ENCODE data around the gene AMPD3. TPM values are rescaled to one million over a fixed set of nuclear protein-coding genes. Genes with fewer than 3 reads are reported as not detected.

Gene AMPD3
- total and polyA plus RNA-seq, 4 donors, result 3.8 to 29.0 (median 24.2) TPM

DNA sequence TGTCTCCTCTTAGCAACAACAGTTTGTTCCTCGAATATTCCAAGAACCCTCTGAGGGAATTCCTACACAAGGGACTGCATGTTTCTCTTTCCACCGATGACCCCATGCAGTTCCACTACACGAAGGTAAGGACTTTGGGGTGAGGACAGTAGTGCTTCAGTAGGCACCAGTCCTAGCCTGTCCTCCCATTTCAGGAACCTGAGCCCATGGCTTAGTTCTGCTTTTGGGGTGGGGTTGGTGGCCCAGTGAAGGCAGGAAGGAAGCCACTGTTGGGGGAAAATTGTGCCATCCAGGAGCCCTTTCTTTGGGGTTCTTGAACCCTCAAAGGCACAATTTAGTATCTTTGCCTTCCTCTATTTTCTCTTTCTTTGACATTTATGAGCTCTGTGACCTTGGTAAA is 47.7 kb downstream of the AMPD3 start:
- DNase-seq (no peak), ATAC-seq (ENCODE audit: insufficient read depth, low FRiP score) (no peak)
- peaks cover 0 to 29% (median 4%) of the 10 kb centered on the region in 4 donors for H3K36me3 ChIP-seq (ENCODE audit: control insufficient read depth in 4 of 4, insufficient read depth in 4 of 4, low read length in 4 of 4)
- no peaks in the 10 kb centered on the region for H3K9me3 ChIP-seq (ENCODE audit: control insufficient read depth in 4 of 4, insufficient read depth in 3 of 4, low read length in 3 of 4)
- H3K4me1 ChIP-seq (ENCODE audit: control insufficient read depth in 5 of 5, insufficient read depth in 5 of 5, low read length in 5 of 5), result peaks cover 0 to under 1% (median 0%) of the 10 kb centered on the region in 5 donors
- 61 to 78% methylated on average over 3 of the region's 3 CpGs for WGBS, 2 donors
- H3K27ac ChIP-seq (ENCODE audit: low read depth in 1 of 2, low read length in 1 of 2), result peak overlapping the region in 1 of 2 donors; percentile 66
- TF ChIP-seq, protein P1, sequence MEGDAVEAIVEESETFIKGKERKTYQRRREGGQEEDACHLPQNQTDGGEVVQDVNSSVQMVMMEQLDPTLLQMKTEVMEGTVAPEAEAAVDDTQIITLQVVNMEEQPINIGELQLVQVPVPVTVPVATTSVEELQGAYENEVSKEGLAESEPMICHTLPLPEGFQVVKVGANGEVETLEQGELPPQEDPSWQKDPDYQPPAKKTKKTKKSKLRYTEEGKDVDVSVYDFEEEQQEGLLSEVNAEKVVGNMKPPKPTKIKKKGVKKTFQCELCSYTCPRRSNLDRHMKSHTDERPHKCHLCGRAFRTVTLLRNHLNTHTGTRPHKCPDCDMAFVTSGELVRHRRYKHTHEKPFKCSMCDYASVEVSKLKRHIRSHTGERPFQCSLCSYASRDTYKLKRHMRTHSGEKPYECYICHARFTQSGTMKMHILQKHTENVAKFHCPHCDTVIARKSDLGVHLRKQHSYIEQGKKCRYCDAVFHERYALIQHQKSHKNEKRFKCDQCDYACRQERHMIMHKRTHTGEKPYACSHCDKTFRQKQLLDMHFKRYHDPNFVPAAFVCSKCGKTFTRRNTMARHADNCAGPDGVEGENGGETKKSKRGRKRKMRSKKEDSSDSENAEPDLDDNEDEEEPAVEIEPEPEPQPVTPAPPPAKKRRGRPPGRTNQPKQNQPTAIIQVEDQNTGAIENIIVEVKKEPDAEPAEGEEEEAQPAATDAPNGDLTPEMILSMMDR (IDR thresholded peaks at IDR 0.05; ENCODE audit: control extremely low read depth, extremely low read depth), result no peak
- no peaks in the 10 kb centered on the region for H3K27me3 ChIP-seq (ENCODE audit: control insufficient read depth in 3 of 3, insufficient read depth in 3 of 3, low read length in 2 of 3)
- H3K4me3 ChIP-seq, result no peak overlapping the region
- H3K9ac ChIP-seq (ENCODE audit: insufficient read depth in 1 of 2, low read length in 2 of 2), result no peak overlapping the region

DNA sequence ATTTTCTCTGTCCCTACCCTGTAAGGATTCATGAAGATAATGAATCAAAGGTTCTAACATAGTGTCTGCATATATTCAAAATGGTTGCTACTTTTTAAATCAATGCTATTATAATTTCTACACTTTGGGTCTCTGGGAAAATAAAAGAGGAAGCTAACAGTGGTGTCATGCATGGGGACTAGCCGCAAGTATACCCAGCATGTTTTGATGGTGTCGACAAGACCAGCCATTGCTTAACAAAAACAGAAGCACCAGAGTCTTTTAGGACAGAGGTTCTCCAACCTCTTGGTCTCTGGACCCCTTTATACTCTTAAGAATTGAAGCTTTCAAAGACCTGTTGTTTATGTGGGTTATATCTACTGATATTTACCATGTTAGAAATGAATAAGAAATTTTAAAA is 48.2 kb downstream of the AMPD3 start:
- Histone ChIP-seq H3K9ac (ENCODE audit: insufficient read depth in 1 of 2, low read length in 2 of 2) (no peak overlapping the region), H3K27ac (ENCODE audit: low read depth in 1 of 2, low read length in 1 of 2) (no peak overlapping the region), H3K36me3 (ENCODE audit: control insufficient read depth in 4 of 4, insufficient read depth in 4 of 4, low read length in 4 of 4) (peaks cover 0 to 28% (median 4%) of the 10 kb centered on the region in 4 donors), H3K9me3 (ENCODE audit: control insufficient read depth in 4 of 4, insufficient read depth in 3 of 4, low read length in 3 of 4) (no peaks in the 10 kb centered on the region), H3K4me1 (ENCODE audit: control insufficient read depth in 5 of 5, insufficient read depth in 5 of 5, low read length in 5 of 5) (no peaks in the 10 kb centered on the region), H3K27me3 (ENCODE audit: control insufficient read depth in 3 of 3, insufficient read depth in 3 of 3, low read length in 2 of 3) (no peaks in the 10 kb centered on the region), H3K4me3 (no peak overlapping the region)
- DNase-seq (no peak), ATAC-seq (ENCODE audit: insufficient read depth, low FRiP score) (no peak)
- whole genome bisulfite sequencing, 2 donors, result 33 to 74% methylated on average over 2 of the region's 2 CpGs
- TF ChIP-seq, protein P1 (IDR thresholded peaks at IDR 0.05; ENCODE audit: control extremely low read depth, extremely low read depth), result no peak

DNA sequence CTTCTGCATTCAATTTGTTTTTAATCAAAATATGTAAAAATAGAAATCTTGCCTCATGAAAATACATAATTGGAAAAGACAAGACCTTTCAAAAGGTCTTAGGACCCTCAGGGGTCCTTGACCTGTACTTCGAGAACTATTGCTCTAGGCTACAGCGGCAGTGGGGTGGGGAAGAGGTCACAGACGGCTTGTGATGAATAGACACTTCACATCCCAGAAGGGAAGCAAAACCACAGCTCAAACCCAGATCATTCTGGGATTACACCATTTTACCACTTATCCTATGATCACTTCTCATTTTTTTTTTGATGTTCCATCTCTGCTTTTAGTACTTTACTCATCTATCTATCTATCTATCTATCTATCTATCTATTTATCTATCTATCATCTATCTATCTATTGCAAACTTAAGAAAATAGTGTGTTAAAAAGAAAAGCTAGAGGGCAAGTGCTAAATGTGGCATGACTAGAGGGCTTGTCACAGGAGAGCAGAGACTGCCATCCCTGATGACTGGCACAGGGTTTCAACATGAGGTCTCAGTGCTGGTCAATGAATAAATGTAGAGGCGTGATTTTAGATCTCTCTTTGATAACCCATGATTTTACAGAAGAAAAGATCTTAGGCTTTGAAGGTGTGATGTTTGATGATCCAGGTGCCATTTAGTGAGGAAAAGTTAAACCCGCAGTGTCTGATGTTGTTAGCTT is 48.9 kb downstream of the AMPD3 start:
- Histone ChIP-seq H3K27me3 (ENCODE audit: control insufficient read depth in 3 of 3, insufficient read depth in 3 of 3, low read length in 2 of 3) (no peaks in the 10 kb centered on the region), H3K27ac (ENCODE audit: low read depth in 1 of 2, low read length in 1 of 2) (no peak overlapping the region), H3K9me3 (ENCODE audit: control insufficient read depth in 4 of 4, insufficient read depth in 3 of 4, low read length in 3 of 4) (no peaks in the 10 kb centered on the region), H3K4me3 (no peak overlapping the region), H3K4me1 (ENCODE audit: control insufficient read depth in 5 of 5, insufficient read depth in 5 of 5, low read length in 5 of 5) (no peaks in the 10 kb centered on the region), H3K36me3 (ENCODE audit: control insufficient read depth in 4 of 4, insufficient read depth in 4 of 4, low read length in 4 of 4) (peaks cover 0 to 24% (median 4%) of the 10 kb centered on the region in 4 donors), H3K9ac (ENCODE audit: insufficient read depth in 1 of 2, low read length in 2 of 2) (no peak overlapping the region)
- WGBS, 2 donors, result 56 to 75% methylated on average over 5 of the region's 5 CpGs
- DNase-seq (no peak), ATAC-seq (ENCODE audit: insufficient read depth, low FRiP score) (no peak)
- TF ChIP-seq, protein P1 (IDR thresholded peaks at IDR 0.05; ENCODE audit: control extremely low read depth, extremely low read depth), result no peak
